ENCODE data around the gene SEC62. TPM values are rescaled to one million over a fixed set of nuclear protein-coding genes. Genes with fewer than 3 reads are reported as not detected.

The SEC62 gene
- total RNA-seq, 4 donors from 2014 or later, result 18.3 to 35.3 (median 28.9) TPM

GRCh38 chr3:169931747-169932520, 34.7 kb upstream of the SEC62 start:
- 80% methylated on average over 14 of the region's 14 CpGs for WGBS
- no peak for DNase-seq (ENCODE audit: low spot score in 2 of 2)

GRCh38 chr3:169939320-169939719, 27.3 kb upstream of the SEC62 start:
- DNase-seq (ENCODE audit: low spot score in 2 of 2), result no peak
- TF ChIP-seq POLR2AphosphoS5 (IDR thresholded peaks at IDR 0.05) (no peak), POLR2A (IDR thresholded peaks at IDR 0.05) (no peak), CTCF (IDR thresholded peaks at IDR 0.05) (no peak), EP300 (IDR thresholded peaks at IDR 0.05) (no peak)
- WGBS, result 72% methylated on average over 1 of the region's 1 CpG
- Histone ChIP-seq H3K27me3 (no peaks in the 10 kb centered on the region), H3K4me1 (no peaks in the 10 kb centered on the region), H3K4me3 (no peak overlapping the region), H3K36me3 (no peaks in the 10 kb centered on the region), H3K9me3 (no peaks in the 10 kb centered on the region), H3K27ac (no peak overlapping the region)

More at GRCh38 chr3:169931747-169932520, 34.7 kb upstream of the SEC62 start:
- H3K27ac ChIP-seq, result no peak overlapping the region
- no peaks in the 10 kb centered on the region for H3K9me3 ChIP-seq
- no peak overlapping the region for H3K4me3 ChIP-seq
- H3K27me3 ChIP-seq, result peaks cover 9% of the 10 kb centered on the region
- no peaks in the 10 kb centered on the region for H3K36me3 ChIP-seq
- H3K4me1 ChIP-seq, result no peaks in the 10 kb centered on the region
- TF ChIP-seq EP300 (IDR thresholded peaks at IDR 0.05), result no peak
- TF ChIP-seq CTCF (IDR thresholded peaks at IDR 0.05), result no peak
- no peak for TF ChIP-seq POLR2A (IDR thresholded peaks at IDR 0.05)
- no peak for TF ChIP-seq POLR2AphosphoS5 (IDR thresholded peaks at IDR 0.05)

DNA sequence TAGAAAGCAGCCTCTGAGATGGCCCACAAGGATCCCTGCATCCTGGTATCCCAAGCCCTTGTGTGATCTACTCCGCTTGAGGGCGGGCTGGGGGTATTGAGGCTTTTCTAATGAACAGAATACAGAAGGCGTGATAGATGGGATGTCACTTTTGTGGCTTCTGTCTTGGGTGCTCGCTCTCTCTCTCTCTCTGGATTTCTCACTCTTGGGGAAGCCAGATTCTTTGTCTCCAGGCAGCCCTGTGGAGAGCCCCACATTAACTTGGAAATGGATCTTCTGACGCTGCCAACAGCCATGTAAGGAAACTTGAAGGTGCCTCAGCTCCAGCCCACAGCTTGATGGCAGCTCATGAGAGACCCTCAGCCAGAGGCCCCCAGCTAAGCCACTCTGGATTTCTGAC, 26.9 kb upstream of the SEC62 start:
- no peak for DNase-seq (ENCODE audit: low spot score in 2 of 2)
- no peaks in the 10 kb centered on the region for H3K27me3 ChIP-seq
- H3K27ac ChIP-seq, result no peak overlapping the region
- WGBS, result 81% methylated on average over 5 of the region's 5 CpGs
- H3K4me3 ChIP-seq, result no peak overlapping the region
- no peaks in the 10 kb centered on the region for H3K4me1 ChIP-seq
- no peaks in the 10 kb centered on the region for H3K9me3 ChIP-seq
- H3K36me3 ChIP-seq, result no peaks in the 10 kb centered on the region
- no peak for TF ChIP-seq CTCF (IDR thresholded peaks at IDR 0.05)
- no peak for TF ChIP-seq EP300 (IDR thresholded peaks at IDR 0.05)
- no peak for TF ChIP-seq POLR2AphosphoS5 (IDR thresholded peaks at IDR 0.05)
- TF ChIP-seq POLR2A (IDR thresholded peaks at IDR 0.05), result no peak

DNA sequence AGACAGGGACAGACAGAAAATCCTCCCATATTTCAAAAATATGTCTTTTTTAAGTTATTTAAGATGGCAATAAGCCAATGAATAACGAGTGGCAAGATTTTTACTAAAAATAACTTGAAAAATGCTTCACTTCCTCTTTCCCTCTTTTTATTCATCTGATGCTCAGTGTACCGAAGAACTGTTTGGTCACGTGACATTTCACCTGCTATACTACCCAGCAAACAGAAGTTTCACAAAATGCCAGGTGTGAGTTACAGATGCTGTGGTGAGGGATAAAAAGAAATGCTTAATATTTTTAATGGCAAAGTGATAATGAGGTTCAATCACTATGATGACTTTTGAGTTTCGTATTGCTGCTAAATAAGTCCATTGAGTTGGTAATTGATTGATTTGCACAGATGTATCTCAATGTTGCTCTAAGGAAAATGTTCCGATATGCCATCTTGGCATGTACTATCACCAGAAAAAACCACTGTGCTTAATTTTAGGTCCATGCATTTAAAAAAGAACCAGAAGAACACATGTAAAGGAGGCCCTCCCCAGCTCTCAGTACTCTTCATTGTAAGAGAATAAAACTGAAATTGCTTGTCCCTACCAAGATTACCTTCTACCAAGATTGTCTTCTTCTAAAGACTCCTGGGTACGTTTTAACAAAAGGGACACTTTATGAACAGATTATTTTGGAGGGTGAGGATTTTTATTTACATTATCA, 26.0 kb upstream of the SEC62 start:
- Histone ChIP-seq H3K36me3 (no peaks in the 10 kb centered on the region), H3K4me1 (no peaks in the 10 kb centered on the region), H3K4me3 (no peak overlapping the region), H3K27ac (no peak overlapping the region), H3K9me3 (no peaks in the 10 kb centered on the region), H3K27me3 (no peaks in the 10 kb centered on the region)
- WGBS, result 56% methylated on average over 6 of the region's 6 CpGs
- DNase-seq (ENCODE audit: low spot score in 2 of 2), result no peak
- no peak for TF ChIP-seq POLR2AphosphoS5 (IDR thresholded peaks at IDR 0.05)
- no peak for TF ChIP-seq CTCF (IDR thresholded peaks at IDR 0.05)

- no peak for TF ChIP-seq EP300 (IDR thresholded peaks at IDR 0.05)
- TF ChIP-seq POLR2A (IDR thresholded peaks at IDR 0.05), result no peak
- no peak for TF ChIP-seq POLR2AphosphoS5 (IDR thresholded peaks at IDR 0.05)
- TF ChIP-seq CTCF (IDR thresholded peaks at IDR 0.05), result no peak
- no peaks in the 10 kb centered on the region for H3K36me3 ChIP-seq
- H3K9me3 ChIP-seq, result no peaks in the 10 kb centered on the region
- no peak overlapping the region for H3K4me3 ChIP-seq
- DNase-seq (ENCODE audit: low spot score in 2 of 2), result no peak
- 62% methylated on average over 7 of the region's 7 CpGs for WGBS
- H3K4me1 ChIP-seq, result no peaks in the 10 kb centered on the region
- no peaks in the 10 kb centered on the region for H3K27me3 ChIP-seq
- no peak overlapping the region for H3K27ac ChIP-seq
Observed at GRCh38 chr3:169945313-169945712, 21.3 kb upstream of the SEC62 start.

Data from suprapubic skin (tissue), 4 donors.